ENCODE measurements around the gene ZNF652. TPM values are rescaled to one million over a fixed set of nuclear protein-coding genes. Genes with fewer than 3 reads are reported as not detected.

Gene ZNF652
- polyA plus RNA-seq, 1 donor = 15.6 TPM

GRCh38 chr17:49260011-49260816 is 101.8 kb downstream of the ZNF652 start:
- DNase-seq = peak; percentile 58

DNA sequence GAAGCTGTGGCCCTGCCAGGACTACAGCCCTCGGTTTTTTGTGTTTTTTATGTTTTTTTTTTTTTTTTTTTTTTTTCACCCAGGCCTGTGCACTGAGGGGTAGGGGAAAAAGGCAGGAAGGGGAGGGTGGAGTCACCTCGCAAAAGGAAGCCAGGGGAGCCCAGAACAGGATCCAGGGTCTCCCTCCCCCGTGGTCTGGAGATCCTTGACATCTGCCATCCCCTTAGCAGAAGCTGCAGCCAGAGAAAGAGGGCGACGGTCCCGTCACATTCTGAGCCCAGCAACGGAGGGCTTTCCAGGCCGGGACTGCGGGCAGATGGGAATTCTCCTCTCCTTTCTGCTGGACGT is 102.4 kb downstream of the ZNF652 start:
- no peak for DNase-seq

DNA sequence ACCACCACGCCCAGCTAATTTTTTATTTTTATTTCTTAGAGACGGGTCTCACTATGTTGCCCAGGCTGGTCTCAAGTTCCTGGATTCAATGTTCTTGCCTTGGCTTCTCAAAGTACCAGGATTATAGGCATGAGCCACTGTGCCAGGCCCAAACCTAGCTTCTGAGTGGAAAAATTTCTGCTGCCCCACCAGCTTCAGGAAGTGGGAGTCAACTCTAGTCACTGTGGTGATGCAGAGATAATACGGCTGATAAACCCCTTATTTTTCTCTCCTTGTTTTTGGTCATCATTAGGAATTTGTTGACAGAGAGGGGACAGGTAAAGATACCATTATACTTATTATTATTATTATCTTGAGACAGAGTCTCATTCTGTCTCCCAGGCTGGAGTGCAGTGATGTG is 103.7 kb downstream of the ZNF652 start:
- no peak for DNase-seq

GRCh38 chr17:49255125-49255524 is 106.9 kb downstream of the ZNF652 start:
- no peak for DNase-seq

GRCh38 chr17:49254066-49254465 is 108.0 kb downstream of the ZNF652 start:
- DNase-seq = no peak

DNA sequence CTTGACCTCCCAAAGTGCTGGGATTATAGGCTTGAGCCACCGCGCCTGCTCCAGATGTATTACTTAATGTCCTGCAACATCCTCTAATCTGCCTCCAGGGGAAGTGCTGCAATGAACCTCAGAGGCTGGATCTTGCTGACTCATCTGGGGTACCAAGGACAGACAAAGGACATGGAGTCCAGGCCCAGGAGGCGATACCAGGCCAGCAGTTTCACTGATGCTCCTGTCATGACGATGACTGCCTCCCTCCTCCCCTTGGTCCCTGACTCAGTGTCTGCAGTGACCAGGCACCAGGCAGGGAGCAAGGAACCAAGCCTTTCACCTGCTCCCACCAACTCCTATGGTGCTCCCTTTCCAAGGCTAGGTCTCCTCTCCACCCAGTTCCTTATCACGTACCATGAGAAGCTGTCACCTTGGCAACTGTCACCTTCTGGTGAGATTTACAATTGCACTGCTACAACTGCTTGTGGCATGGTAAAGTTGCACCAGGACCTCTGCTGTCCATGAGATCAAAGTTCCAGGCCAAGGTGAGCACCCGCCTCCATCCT is 109.8 kb downstream of the ZNF652 start:
- no peak for DNase-seq

DNA sequence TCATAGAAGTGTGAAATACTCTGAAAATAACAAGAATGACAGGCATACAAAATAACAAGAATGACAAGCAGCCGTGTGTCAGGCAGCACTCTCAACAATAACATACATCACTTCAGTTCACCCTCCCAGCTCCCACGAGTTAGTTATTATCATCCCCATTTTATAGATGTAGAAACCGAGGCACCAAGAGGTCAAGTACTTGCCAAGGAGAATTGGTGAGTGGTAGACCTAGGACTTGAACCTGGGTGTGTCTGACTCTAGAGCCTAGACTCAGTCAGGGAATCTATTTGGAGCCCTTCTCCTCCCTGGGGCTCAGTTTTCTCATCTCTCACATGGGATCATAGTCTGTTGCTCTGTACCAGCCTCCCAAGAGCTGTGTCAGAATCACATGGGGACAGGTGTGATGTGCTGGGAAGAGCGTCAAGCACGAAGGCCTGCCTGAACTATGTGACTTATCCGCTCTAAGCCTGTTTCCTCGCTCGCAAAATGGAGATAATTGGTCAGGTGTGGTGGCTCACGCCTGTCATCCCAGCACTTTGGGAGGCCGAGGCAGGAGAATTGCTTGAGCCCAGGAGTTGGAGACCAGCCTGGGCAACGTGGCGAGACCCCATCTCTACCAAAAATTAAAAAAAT is 112.0 kb downstream of the ZNF652 start:
- no peak for DNase-seq

- no peak for DNase-seq
Measured at GRCh38 chr17:49249292-49249794, 112.7 kb downstream of the ZNF652 start.

GRCh38 chr17:49247944-49248343 is 114.1 kb downstream of the ZNF652 start:
- DNase-seq = no peak

DNA sequence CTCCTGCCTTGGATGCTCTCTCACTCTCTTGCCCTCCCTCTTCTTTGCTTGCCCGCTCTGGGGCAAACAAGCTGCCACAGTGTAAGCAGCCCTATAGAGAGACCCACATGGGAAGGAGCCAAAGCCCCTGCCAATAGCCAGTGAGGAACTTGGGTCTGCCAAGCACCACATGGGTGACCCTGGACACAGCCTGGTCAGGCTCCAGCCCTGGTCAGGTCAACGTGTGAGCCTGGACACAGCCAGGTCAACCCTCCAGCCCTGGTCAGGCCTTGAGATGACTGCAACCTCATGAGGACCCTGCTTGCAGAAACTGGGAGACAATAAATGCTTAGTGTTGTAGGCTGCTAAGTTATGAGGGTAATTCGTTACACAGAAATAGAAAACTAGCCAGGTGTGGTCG is 117.2 kb downstream of the ZNF652 start:
- DNase-seq = no peak

Other genes starting within 250 kb of the ZNF652 start
- 0.14 TPM for gene B4GALNT2, start 229.5 kb downstream of the ZNF652 start, polyA plus RNA-seq (ENCODE audit: insufficient read length)
- gene GNGT2, start 151.7 kb downstream of the ZNF652 start, polyA plus RNA-seq (ENCODE audit: insufficient read length) = 1.2 TPM
- gene ABI3, start 151.5 kb downstream of the ZNF652 start, polyA plus RNA-seq (ENCODE audit: insufficient read length) = 6.7 TPM
- 19.9 TPM for gene PHOSPHO1, start 131.5 kb downstream of the ZNF652 start, polyA plus RNA-seq (ENCODE audit: insufficient read length)
- 137 TPM for gene PHB1, start 52.6 kb upstream of the ZNF652 start, polyA plus RNA-seq (ENCODE audit: insufficient read length)
- 50.8 TPM for gene NGFR, start 133.0 kb upstream of the ZNF652 start, polyA plus RNA-seq (ENCODE audit: insufficient read length)
- 1.5 TPM for gene NXPH3, start 213.6 kb upstream of the ZNF652 start, polyA plus RNA-seq (ENCODE audit: insufficient read length)

All from hindlimb muscle (tissue), 1 donor.